ENCODE data around the gene CMC4.

GRCh38 chrX:155022585-155022984, 48.4 kb downstream of the CMC4 start, which contains the start of gene F8:
- TF ChIP-seq CTCF (IDR thresholded peaks at IDR 0.05; ENCODE audit: poor library complexity, severe bottlenecking), result no peak
- no peak for TF ChIP-seq POLR2AphosphoS5 (IDR thresholded peaks at IDR 0.05)

All from neural cell (in vitro differentiated cells).